ENCODE measurements around the gene EFCAB8. TPM values are rescaled to one million over a fixed set of nuclear protein-coding genes. Genes with fewer than 3 reads are reported as not detected.

The EFCAB8 gene
- total RNA-seq, 2 donors from 2014 or later, result 0.52 to 0.70 TPM

DNA sequence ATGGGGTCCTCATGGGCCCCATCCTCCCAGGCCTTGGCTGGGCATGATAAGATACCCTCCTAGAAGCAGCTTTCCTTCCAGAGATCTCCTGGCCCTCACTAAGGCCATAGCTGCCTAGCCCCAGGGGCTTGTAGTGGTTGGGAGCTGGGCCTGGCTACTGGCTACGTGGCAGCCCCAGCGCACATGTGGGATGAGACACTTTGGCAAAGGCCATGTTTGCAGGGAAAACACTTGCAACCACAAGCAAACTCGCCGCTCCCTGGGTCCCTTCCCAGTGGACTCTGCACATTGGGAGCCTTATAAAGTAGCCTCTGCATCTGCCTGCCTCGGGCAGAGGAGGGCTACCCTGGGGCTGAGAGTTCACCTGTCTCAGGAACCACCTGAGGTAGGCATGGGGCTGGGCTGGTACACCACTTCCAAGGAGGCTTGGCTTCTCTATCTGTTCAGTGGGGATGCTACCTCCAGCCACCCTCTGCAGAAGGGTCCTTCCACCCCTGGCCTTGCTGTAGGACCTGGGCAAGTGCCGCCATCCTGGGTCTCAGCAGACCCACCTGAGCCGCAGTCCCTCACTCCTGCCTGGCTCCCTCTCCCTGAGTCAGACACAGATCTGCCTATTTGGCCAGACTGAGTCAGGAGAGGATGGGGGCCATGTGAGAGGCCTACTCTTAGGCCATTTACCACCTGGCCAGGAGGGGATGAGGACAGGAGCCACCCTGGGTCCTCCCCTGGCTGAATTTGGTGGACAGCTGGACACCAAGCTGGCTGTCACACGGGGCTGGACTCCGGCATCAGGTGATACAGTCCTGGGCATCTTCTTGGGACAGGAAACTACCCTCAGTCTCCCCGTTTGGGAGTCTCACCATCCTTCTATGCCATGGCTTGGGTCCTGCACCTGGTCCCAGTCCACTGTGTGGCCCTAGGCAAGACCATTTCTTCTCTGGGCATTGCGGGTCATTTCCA lies 148.9 kb downstream of the EFCAB8 start, which contains the start of gene BPIFB2:
Gene BPIFB2, plus strand, starts transcription at position 329 of the 960 bp plus-strand sequence. CDS start 871 bp downstream, outside the sequence.
- ATAC-seq (no peak), DNase-seq (ENCODE audit: low spot score in 2 of 2) (no peak)
- Mint-ChIP-seq H3K9me3 (peaks cover 0 to 4% of the 10 kb centered on the region in 2 donors), H3K36me3 (no peaks in the 10 kb centered on the region), H3K27ac (no peak within 1 kb of the TSS)

- no peak for DNase-seq (ENCODE audit: low spot score in 2 of 2)
- no peaks in the 10 kb centered on the region for H3K36me3 Mint-ChIP-seq
- no peak for ATAC-seq
- no peak overlapping the region for H3K27ac Mint-ChIP-seq
- peaks cover 0 to 4% of the 10 kb centered on the region in 2 donors for H3K9me3 Mint-ChIP-seq
Observed at GRCh38 chr20:33008336-33009213, 149.9 kb downstream of the EFCAB8 start.

- Mint-ChIP-seq H3K27ac (no peak overlapping the region), H3K36me3 (no peaks in the 10 kb centered on the region), H3K9me3 (peaks cover 0 to 4% of the 10 kb centered on the region in 2 donors)
- no peak for DNase-seq (ENCODE audit: low spot score in 2 of 2)
- no peak for ATAC-seq
Observed at GRCh38 chr20:33009214-33010132, 150.8 kb downstream of the EFCAB8 start.

DNA sequence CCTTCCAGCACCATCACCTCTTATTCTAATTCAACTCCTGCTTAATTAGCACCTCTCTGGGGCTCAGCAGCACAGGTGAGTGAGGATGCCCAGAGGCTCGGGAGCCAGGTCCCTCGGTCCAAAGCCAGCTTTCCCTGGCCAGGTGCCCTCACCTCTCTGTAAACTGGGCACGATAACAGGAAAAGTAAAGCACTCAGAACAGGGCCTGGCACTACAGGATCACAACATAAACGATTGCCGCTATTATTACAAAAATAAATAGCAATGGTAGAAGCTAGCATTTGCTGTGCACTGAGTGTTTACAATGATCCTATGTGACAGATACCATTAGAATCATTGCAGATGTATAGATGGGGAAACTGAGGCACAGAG lies 151.4 kb downstream of the EFCAB8 start:
- no peaks in the 10 kb centered on the region for H3K36me3 Mint-ChIP-seq
- peak overlapping the region in 1 of 2 donors; percentile 79 for H3K27ac Mint-ChIP-seq
- DNase-seq (ENCODE audit: low spot score in 2 of 2) (no peak), ATAC-seq (no peak)
- H3K9me3 Mint-ChIP-seq, result peaks cover 0 to 3% of the 10 kb centered on the region in 2 donors

GRCh38 chr20:33010674-33011449 lies 152.1 kb downstream of the EFCAB8 start:
- ATAC-seq (no peak), DNase-seq (ENCODE audit: low spot score in 2 of 2) (no peak)
- H3K9me3 Mint-ChIP-seq, result no peaks in the 10 kb centered on the region
- H3K36me3 Mint-ChIP-seq, result no peaks in the 10 kb centered on the region
- H3K27ac Mint-ChIP-seq, result peak overlapping the region in 1 of 2 donors; percentile 79

Other genes with a start within 250 kb of the EFCAB8 start
- under 1 TPM in 1 of 2 donors, not detected in 1; 0.10 TPM for gene C20orf203, start 185.0 kb upstream of the EFCAB8 start, total RNA-seq
- 10 to 100 TPM; 20.9 to 35.4 TPM for gene COMMD7, start 115.5 kb upstream of the EFCAB8 start, total RNA-seq
- gene DNMT3B, start 96.5 kb upstream of the EFCAB8 start, total RNA-seq, result 1 to 10 TPM in 1 of 2 donors, under 1 TPM in 1; 0.84 to 2.2 TPM
- 100 to 1,000 TPM; 106 to 142 TPM for gene MAPRE1, start 39.0 kb upstream of the EFCAB8 start, total RNA-seq
- gene SUN5, start 145.5 kb downstream of the EFCAB8 start, total RNA-seq, result not detected
- gene BPIFB2, start 148.8 kb downstream of the EFCAB8 start, total RNA-seq, result not detected
- not detected for gene BPIFB6, start 172.7 kb downstream of the EFCAB8 start, total RNA-seq
- not detected for gene BPIFB3, start 195.0 kb downstream of the EFCAB8 start, total RNA-seq
- not detected for gene BPIFB4, start 220.7 kb downstream of the EFCAB8 start, total RNA-seq

Data from activated naive CD4-positive, alpha-beta T cell treated with anti-CD3 and anti-CD28 coated beads, Interleukin-2, amount 50 U/mL, for 72 hours (primary cell).